Medulla oblongata (tissue), 1 donor: ENCODE measurements around the gene ALAS1.
"Not testable (repeated sequence)": the region's sequence is repeated elsewhere in the genome, so short reads cannot be mapped to it uniquely, and the experiment has no call there.

Experiments
- DNase-seq: peaks from one replicate; pipeline ENCODE4 v3.0.0-alpha.2; 2015; ENCODE audit errors: extremely low spot score

The ALAS1 gene

DNA sequence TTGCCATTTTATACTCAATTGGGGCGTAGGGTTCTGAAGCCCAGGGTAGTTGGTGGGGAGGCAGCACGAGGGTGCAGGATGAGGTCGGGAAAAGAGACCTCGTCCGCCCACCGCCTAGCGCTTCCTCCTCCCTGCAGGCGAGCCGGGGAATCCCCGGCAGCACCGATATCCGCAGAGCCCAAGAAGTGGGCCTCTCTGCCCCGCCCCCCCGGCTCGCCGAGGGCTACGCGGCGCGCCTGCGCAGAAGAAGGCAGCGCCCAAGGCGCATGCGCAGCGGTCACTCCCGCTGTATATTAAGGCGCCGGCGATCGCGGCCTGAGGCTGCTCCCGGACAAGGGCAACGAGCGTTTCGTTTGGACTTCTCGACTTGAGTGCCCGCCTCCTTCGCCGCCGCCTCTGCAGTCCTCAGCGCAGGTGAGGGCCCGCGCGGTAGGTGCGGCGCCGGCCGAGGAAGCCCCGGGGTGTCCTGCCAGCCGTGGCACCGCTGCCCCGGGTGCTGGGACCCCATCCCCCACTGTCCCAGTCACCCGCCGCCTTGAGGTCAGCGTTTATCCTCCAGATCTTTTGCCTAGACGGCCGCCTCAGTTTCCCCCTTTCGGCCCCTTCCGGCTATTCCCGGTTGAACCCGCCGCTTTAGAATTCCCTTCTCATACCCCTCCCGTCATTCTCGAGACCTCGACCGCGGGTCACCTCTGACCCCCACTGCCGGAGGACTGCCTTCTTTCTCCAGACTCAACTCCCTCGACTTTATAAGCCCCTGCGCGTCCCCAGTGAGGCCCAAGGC, at the start of gene ALAS1:
TSS of gene ALAS1 (plus strand) at position 319 of the 784 bp plus-strand sequence. CDS start 1,082 bp downstream, outside the sequence.
- peak; percentile 95 for DNase-seq

DNA sequence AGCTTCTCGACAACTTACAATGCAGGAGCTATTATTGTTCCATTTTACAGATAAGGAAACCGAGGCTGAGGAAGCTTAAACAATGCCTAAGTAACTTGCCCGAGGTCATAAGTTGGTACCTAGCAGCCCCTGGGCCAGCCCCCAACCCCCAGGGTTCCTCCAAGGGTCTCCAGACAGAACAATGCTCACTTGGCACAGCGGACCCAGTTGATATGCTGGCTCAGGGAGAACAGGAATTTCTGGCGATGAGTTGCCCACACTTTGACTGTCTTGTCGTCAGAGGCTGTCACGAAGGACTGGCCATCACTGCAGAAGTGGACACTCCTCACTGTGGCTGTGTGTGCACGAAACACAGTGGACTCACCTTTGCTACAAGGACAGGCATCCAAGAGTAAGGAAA, 48.9 kb upstream of the ALAS1 start:
- DNase-seq: no peak

DNA sequence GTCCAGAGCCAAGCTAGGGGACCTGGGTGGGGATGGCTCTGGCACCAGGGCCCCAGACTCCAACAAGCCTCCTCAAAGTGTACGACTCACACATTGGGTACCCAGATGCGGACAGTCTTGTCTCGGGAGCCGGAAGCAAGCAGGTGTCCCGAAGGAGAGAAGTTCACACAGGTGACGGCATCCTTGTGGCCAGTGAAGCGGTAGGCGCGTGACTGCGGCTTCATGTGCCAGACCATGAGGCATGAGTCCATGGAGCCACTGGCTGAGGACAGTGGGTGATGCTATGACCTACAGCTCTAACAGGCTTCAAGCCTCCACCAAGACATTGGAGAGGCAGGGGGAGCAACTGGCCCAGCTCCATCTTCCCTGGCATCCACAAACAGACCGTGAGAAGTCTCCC, 48.2 kb upstream of the ALAS1 start:
- DNase-seq: no peak

DNA sequence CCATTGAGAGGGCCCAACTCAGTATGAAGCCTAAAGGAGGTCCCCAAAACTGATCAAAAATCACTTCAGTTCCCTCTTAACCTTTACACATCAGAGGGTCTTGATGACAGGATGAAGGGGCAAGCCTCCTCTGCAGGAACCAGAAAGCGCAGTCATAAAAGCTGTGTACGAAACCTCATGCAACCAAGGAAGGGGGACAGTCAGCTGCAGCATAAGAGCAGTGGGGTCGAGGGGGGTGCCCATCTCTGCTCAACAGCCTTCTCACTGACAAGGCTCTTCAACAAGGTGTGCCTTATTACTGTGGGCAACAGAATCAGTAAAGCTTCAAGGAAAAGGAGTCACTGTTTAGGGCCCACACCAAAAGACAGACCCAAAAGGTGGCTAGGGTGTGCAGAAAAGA, 47.6 kb upstream of the ALAS1 start:
- DNase-seq: no peak

DNA sequence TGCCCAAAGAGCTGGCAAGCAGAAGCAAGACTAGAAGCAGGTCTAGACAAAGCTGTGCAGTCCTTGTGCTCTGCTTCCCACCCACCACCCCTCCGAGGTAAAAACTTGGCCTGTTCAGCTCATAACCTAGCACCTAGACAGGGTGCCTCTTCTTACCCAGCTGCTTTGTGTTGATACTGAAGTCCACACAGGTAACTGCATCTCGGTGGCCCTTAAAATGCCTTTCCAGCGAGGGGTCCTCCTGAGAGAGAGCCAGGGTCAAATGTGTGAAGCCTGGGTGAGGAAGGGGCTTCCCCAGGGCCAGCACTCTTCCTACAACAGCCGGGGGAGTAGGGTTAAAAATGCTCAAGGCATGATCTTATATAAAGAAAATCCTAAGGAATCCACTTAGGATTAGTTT, 47.1 kb upstream of the ALAS1 start:
- DNase-seq: no peak

DNA sequence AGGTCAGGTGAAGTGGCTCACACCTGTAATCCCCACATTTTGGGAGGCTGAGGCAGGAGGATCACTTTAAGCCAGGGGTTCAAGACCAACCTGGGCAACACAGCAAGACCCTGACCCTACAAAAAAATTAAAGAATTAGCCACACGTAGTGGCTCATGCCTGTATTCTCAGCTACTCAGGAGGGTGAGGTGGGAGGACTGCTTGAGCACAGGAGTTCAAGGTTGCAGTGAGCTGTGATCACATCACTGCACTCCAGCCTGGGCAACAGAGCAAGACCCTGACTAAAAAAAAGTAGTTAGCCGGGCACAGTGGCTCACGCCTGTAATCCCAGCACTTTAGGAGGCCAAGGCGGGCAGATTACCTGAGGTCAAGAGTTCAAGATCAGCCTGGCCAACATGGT, 46.0 kb upstream of the ALAS1 start:
- DNase-seq: not testable (repeated sequence)

DNA sequence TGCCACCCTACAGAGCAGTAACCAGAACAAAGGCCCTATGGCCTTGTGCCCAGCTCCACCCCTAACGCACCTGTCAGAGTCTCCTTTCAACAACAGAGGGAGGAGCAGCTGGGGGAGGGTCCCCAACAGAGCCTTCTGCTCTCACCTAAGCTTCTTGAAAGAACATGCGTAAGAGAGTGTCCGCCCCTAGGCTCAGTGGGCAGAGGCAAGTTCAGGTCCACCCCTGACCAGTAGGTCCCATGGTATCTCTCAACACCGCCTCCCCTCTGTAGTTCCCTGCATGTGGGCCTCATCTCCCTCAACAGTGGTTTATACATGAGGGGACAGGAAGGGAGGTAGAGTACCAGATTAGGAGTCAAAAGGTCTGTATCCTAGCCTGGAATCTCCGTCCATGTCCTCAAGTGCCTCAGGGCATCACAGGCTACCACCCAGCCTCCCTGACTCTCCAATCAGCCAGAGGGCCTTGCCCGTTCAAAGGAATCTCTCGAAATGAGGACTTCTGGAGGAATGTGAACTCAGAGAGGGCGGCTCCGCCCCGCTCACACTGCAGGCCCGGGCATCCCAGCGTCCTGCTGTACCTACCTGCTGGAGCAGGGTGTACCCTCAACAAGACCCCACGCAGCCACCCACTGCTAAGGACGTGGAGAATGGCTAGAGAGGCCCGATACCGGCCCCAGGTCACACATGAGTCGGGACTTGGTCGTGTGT, 44.4 kb upstream of the ALAS1 start:
- DNase-seq: no peak

DNA sequence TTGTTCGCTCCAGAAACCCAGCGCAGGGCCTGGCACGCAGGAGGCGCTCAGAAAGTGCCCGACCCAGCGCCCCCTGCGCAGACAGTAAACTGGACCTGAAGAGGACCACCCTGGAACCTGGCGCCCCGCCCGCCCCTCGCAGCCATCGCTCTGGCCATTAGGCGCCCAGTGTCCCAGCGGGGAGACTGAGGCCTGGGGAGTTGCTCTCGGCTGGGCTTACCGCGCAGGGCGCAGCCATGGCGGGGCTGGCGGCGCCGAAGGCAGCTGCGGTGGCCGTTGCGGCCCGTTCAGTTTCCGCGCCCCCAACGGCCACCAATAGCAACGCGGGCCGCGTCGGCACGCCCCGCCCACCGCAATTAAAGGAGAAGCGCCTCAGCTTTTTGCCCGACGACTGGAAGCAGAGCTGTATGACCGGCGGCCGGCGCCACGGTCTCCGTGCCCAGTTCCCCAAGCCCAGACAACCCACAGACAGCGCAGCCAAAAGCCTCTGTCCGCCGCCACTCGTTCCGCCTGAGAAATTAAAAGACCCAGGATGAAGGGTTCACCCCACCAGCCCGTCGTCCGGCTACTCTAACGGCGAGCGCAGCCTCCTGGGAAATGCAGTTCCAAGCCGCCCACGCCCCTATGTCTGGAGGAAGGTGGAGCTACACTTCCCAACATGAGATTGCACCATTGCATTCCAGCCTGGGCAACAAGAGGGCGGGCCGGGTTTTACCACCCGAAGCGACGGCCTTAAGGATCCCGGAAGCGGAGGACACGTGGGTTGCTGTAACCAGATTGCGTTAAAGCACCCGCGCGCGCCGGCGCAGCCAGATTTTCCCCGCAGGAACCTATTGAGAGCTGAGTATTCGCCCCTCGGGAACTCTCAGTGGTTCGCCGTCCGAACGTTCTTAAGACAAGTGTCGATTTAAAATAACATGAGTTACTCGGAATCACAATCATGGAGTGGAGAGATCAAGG, 43.5 kb upstream of the ALAS1 start, which contains the start of gene POC1A:
TSS of gene POC1A (minus strand) at position 289 of the 960 bp plus-strand sequence. CDS start at position 238, 51 bp downstream.
- peak; percentile 95 for DNase-seq

DNA sequence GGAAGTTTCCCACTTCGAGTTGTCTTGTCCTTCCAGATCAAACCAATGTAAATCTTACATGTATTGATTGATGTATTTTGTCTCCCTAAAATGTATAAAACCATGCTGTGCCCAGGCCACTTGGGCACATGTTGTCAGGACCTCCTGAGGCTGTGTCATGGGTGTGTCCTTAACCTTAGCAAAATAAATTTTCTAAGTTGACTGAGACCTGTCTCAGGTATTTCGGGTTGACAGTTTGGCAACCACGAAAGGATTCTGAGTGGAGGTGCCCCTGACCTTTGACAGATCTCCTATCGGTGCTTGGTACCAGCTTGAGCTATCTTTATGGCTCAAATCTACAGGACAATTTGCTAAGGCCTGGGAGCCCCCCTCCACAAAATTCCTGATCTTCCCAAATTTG, 42.0 kb upstream of the ALAS1 start:
- no peak for DNase-seq

DNA sequence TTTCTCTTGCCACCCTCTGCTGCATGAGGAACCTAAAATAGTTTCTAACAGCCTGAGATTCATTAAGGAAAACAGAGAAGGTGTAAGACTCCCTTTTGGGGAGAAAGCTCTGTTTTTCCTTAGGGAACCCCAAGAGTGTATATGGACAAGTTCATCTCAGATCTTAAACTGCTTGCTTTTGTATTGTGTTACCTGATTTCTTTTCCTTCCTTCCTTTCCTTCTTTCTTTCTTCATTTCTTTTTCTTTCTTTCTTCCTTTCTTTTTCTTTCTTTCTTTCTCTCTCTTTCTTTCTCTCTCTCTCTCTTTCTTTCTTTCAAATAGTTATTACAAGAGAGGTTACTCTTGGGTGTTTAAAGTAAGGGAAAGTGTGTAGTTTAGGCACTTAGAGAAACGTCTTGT, 38.5 kb upstream of the ALAS1 start:
- no peak for DNase-seq

DNA sequence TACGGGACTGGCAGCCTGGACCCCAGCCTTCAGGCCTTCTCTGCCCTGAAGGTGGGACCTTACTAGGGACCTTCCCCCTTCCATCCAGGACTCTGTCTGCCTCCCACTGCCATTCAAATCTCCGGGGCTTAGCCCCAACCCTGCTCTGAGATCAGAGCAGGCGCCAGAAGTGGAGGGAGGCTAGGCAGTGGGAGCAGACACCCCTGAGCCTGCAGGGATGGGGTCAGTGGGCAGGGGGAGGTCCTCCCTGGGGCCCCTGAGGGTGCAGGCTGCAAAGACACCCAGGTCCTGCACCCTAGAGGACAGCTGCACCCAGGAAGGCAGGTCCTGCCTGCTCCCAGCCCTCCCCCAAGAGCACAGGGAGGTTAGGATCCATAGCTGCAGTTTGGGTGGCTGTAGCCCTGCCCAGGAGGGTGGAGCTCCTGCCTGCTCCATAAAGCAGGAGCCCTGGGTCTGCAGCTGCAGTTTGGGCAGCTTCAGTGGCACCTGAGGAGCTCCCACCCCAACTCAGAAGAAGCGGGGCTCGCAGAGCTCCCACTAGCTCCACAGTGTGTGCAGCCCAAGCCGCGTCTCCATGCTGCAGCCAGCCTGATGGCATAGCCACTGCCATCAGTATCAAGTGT, 35.6 kb upstream of the ALAS1 start:
- DNase-seq: no peak

DNA sequence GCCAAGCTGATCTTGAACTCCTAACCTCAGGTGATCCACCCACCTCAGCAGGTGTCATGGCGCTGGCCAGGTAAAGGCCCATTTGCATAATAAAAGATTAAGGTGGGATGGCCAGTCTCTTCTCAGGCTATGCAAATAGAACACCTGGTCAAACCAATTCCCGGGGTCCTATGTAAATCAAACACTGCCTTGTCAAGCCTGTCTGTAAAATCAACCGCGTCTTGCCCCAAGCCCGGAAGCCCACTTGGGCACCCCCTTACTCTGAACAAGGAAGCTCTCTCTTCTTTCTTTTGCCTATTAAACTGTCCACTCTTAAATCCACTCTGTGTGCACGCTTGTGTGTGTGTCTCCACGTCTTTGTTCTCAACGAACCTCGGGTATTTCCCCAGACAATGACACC, 30.7 kb upstream of the ALAS1 start:
- no peak for DNase-seq

DNA sequence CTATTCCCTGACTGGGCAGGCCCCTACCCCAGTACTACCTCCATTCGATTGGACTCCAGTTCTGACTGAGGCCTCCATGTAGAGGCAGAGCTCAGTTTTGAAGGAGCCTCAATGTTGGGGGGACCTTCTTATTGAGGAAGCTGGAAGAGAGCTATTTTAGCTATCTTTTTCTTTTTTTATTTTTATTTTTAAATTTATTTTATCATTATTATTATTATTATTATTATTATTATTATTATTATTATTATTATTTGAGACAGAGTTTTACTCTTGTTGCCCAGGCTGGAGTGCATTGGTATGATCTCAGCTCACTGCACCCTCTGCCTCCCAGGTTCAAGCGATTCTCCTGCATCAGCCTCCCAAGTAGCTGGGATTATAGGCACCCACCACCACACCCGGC, 27.7 kb upstream of the ALAS1 start:
- DNase-seq: not testable (repeated sequence)

DNA sequence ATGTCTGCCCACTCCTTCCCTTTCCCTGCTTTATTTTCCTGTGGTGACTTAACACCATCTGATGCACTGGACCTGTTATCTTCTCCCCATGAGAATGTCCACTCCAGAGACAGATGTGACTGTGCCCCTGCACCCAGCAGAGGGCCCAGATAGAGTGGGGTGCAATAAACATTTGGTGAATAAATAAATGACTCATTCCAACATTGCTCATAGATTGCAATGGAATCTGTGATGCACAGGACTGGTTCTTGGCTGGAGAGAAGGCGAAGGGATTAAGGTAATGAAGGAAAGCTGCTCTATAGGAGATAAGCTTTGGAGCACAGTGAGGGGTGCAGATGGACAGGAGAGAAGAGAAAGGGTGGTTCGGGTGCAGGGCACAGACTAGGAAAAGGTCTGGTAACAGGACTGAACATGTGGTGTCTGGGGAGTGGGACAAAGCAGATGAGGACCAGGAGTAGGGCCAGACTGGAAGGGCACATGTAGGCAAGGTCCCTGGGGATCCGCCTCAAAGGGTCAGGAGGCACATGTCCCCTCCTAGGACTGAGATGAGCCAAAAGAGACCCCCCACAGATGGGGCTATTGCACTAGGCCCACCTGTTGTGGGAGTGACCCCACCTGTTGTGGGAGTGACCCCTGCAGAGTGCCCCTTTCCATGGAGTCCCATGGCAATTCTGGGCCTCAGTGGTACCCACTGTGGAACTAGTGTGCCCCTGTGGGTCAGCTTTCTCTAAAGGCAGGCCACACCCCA, 26.3 kb upstream of the ALAS1 start:
- no peak for DNase-seq

DNA sequence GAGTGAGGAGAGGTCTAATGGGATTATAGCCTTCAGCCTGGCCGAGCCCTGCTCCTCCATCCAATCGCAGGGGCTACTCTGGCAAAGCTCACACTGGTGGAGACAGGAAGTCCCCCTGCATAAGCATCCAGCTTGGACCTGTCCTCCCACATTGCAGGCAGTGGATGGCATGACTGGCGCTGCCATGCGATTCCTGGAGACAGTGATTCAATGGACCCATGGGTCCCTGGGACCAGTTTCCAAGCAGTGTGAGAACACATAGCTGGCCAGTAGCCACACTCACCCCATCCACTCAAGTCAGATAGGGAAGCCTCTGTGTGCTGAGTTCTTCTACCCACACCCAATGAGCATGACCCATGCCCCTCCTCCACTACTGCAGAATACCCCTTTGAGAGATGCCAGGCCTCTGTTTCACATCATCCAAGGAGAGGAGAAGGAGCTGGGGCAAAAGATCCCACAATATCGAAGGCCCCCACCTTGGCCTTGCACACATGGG, 25.6 kb upstream of the ALAS1 start:
- DNase-seq: peak; percentile 73

DNA sequence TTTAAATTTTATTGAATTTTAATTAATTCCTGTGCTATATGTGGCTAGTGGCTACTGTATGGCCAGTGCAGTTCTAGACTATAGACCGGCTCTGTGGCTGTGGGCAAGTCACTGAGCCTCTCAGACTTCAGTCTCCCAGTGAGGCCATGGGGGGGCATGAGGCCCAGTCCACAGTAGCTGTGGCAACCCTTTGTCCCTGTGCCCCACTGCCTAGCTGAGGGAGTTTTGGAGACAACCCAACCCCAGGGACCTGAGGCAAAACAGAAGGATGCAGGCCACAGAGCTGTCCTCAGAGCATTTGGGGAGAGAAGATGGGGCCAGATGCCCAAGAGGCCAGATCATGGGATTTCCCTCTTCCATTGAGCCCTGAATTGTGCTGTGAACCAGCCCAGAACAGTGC, 24.9 kb upstream of the ALAS1 start:
- DNase-seq: peak; percentile 11

DNA sequence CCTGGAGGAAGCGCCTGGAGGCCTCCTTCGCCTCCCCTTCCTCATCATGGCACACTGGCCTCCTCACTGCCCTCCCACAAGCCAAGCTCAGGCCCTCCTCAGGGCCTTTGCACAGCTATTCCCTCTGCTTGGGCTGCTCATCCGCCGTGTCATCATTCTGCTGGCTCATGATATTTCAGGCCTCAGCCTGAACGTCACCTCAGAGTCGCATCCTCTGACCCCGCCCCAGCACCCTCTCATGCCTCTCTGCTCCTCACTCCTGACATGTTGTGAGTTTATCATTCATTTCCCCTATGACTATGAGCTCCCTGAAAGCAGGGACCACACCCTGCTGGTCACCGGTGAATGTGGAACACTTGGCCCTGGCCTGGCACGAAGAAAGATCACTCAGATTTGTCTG, 23.1 kb upstream of the ALAS1 start:
- DNase-seq: no peak

DNA sequence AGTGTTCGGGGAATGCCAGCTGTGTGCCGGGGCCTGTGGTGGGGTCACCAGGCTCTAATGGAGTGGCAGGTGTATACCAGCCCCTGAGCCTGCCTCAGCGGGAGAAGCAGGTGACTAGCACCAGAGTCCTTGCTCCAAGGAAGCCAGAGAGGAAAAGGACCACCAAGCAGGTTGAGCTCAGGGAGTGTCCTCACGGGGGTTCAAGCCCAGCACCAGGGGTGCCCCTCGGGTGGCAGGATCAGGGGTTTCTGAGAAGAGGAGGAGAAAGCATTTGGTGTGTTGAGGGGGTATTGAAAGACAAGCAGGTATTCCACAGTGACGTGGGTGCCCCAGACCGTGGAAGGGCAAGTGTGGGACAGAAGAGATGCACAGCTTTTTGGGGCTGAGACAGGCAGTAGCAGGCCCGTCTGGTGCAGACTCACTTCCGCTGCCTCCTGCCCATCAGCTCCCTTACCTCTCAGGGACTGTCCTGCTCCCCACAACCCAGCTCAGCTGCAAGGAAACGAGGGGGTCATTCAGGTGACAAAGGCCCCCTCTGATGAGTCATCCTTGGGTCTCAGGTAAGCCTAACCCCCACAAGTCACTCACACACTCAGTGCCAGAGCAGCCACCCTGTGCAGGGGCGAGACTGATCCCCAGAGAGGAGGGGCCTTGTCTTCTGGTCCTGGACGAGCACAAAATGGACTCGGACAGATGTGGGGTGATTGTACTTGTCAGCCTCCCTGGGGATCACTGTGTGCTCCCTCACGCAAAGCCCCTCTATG, 22.4 kb upstream of the ALAS1 start:
- DNase-seq: no peak

DNA sequence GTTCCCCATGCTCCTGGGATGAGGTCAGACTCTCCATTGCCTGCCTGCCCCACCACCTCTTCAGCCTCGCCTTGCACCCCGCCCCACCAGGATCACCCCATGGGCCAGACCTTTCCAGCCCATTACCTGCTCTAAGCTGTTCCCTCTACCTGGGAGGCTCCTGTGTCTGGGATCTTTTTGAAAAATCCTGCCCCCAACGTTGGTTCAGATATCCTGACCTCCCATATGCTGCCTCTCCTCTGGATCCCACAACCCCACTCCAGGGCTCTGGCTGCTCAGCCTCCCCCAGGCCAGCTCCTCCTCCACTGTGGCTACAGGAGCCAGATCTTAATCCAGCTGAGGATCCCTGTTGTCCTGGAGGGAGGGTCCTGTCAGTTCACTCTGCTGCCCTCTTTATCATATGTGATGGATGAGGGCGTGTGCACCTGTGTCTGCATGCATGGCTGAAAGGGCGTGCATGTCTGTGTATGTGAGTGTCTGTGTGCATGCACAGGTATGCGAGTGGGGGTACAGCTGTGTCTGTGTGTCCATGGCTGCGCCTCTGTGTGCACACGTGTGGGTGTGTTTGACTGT, 21.7 kb upstream of the ALAS1 start:
- DNase-seq: no peak
